BJ (cell line): ENCODE data around the gene CDKAL1. TPM values are rescaled to one million over a fixed set of nuclear protein-coding genes. Genes with fewer than 3 reads are reported as not detected.

Source experiments
- CTCF ChIA-PET: fragments of 350-600 bp; formaldehyde crosslinking; extraction: SDS; loops from one replicate; lab custom pipeline; 2021; ENCODE audit warnings: antibody characterized with exemption, inconsistent platforms; lab: Yijun Ruan, JAX
- POLR2A ChIA-PET: fragments of 300-600 bp; sonication (Branson Sonifier 250); formaldehyde crosslinking; extraction: SDS; loops from one replicate; lab custom pipeline; 2021; ENCODE audit warnings: antibody characterized with exemption; lab: Charles Lee
- DNase-seq: peaks from one replicate; pipeline ENCODE4 v3.0.0-alpha.2; 2011; ENCODE audit warnings: low read depth
- H3K27me3 ChIP-seq: 2 replicates; pipeline ENCODE4 v1.6.0; 2011; ENCODE audit warnings: low read length; ENCODE audit not compliant: control insufficient read depth, insufficient read depth
- H3K36me3 ChIP-seq: 2 replicates; pipeline ENCODE4 v1.5.1; 2011; ENCODE audit warnings: low read length; ENCODE audit not compliant: control insufficient read depth, insufficient read depth
- H3K4me3 ChIP-seq: 2 replicates; pipeline ENCODE4 v1.5.1; 2011; ENCODE audit warnings: low read depth, mild to moderate bottlenecking, control low read depth, low read length
- polyA plus RNA-seq: library from polyadenylated mRNA; depleted of rRNA; stranded (reverse); fragments of >200 nt; gene quantifications from 2 replicates; pipeline ENCODE4 v1.2.3, GENCODE V29; 2011
- TF ChIP-seq, protein P1 (sequence below): IDR thresholded peaks from 2 replicates; pipeline ENCODE4 v1.5.1; 2011; ENCODE audit warnings: low read depth, mild to moderate bottlenecking, control low read depth, inconsistent platforms, low read length, moderate library complexity; ENCODE audit not compliant: insufficient read depth

CDKAL1 gene
- polyA plus RNA-seq, 1 experiment: 3.8 TPM

DNA sequence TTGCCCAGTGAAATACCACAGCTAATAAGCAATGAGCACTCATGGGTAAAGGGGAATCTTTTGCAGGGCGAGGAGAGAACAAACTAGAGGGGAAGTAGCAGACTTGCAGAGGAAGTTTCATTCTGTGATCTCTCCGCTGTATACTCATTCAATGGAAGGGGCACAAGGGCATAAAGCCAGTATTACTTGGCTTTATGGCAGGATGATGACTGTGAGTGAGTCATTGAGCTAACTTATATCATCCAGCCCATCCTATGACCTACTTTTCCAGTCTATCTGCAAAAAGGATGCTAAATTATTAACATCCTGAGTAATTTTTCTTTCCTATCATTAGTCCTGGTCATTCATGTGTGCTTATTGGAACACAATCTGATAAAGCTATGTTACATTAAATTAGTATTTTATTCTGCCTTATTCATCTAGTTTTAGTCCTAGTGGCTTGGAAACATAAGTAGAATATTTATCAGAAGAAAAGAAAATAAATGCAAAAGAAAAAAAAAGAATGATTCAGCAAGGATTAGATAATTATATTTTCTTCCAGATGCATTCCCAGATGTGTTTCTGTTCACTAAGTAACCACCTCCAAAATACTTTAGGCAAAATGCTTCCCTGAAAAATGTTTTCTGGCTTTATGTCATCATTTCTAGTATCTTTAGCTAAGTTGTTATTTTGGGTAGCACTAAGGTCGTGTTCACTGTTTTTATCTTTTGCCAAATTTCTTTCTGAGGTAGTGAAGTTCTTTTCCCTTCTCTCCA is 471.7 kb downstream of the CDKAL1 start:
- Histone ChIP-seq H3K4me3 (no peak overlapping the region), H3K36me3 (no peaks in the 10 kb centered on the region), H3K27me3 (no peaks in the 10 kb centered on the region)
- peak; percentile 33 for DNase-seq
- ChIA-PET POLR2A (no interaction called here), CTCF (no interaction called here)
- TF ChIP-seq, protein P1, sequence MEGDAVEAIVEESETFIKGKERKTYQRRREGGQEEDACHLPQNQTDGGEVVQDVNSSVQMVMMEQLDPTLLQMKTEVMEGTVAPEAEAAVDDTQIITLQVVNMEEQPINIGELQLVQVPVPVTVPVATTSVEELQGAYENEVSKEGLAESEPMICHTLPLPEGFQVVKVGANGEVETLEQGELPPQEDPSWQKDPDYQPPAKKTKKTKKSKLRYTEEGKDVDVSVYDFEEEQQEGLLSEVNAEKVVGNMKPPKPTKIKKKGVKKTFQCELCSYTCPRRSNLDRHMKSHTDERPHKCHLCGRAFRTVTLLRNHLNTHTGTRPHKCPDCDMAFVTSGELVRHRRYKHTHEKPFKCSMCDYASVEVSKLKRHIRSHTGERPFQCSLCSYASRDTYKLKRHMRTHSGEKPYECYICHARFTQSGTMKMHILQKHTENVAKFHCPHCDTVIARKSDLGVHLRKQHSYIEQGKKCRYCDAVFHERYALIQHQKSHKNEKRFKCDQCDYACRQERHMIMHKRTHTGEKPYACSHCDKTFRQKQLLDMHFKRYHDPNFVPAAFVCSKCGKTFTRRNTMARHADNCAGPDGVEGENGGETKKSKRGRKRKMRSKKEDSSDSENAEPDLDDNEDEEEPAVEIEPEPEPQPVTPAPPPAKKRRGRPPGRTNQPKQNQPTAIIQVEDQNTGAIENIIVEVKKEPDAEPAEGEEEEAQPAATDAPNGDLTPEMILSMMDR: no peak

DNA sequence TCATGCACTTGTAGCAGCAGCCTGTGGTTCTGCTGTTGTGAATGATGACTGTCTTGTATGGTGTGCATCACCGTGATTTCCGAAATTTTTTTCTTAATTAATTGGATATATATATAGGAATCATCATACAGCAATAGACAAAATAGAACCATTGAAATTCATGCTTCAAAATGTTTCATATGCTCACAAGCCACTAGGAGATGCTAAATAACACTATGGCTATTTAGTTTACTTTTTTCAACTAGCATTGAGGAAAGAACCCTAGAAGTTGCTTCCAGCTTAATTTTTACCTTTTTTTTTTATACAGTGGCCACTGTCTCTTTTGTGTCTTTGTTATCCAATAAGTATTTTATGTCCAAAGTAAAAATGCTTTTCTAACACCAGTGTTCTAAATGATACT is 485.4 kb downstream of the CDKAL1 start:
- Histone ChIP-seq H3K27me3 (no peaks in the 10 kb centered on the region), H3K4me3 (no peak overlapping the region), H3K36me3 (no peaks in the 10 kb centered on the region)
- TF ChIP-seq, protein P1: peak; percentile 30
- POLR2A ChIA-PET: interaction anchor here (0.5 kb wide), 1 partner anchor 569 kb away, joined by 4 read pairs; no protein-coding TSS in a partner anchor
- no peak for DNase-seq
- CTCF ChIA-PET: interaction anchor here (1.0 to 1.5 kb wide), 3 partner anchors 10 to 145 kb away, joined by 3 to 5 read pairs (median 4); no protein-coding TSS in a partner anchor

GRCh38 chr6:21022343-21023107 is 488.3 kb downstream of the CDKAL1 start:
- Histone ChIP-seq H3K4me3 (no peak overlapping the region), H3K36me3 (no peaks in the 10 kb centered on the region), H3K27me3 (no peaks in the 10 kb centered on the region)
- no peak for DNase-seq
- TF ChIP-seq, protein P1: no peak
- CTCF ChIA-PET: interaction anchor here (0.6 kb wide), 1 partner anchor 505 kb away, joined by 3 read pairs; no protein-coding TSS in a partner anchor
- POLR2A ChIA-PET: no interaction called here

GRCh38 chr6:21023210-21023609 is 489.0 kb downstream of the CDKAL1 start:
- no peak overlapping the region for H3K4me3 ChIP-seq
- DNase-seq: no peak
- TF ChIP-seq, protein P1: no peak
- no peaks in the 10 kb centered on the region for H3K27me3 ChIP-seq
- no peaks in the 10 kb centered on the region for H3K36me3 ChIP-seq
- ChIA-PET CTCF (interaction anchor here (0.6 kb wide), 1 partner anchor 505 kb away, joined by 3 read pairs; no protein-coding TSS in a partner anchor), POLR2A (no interaction called here)

- TF ChIP-seq, protein P1: no peak
- CTCF ChIA-PET: no interaction called here
- no peak for DNase-seq
Observed at GRCh38 chr6:21024616-21025015, 490.4 kb downstream of the CDKAL1 start.

More at GRCh38 chr6:21024616-21025015, 490.4 kb downstream of the CDKAL1 start:
- Histone ChIP-seq H3K4me3 (no peak overlapping the region), H3K36me3 (no peaks in the 10 kb centered on the region), H3K27me3 (no peaks in the 10 kb centered on the region)
- POLR2A ChIA-PET: no interaction called here
